ENCODE data around the gene CELF4. TPM values are rescaled to one million over a fixed set of nuclear protein-coding genes. Genes with fewer than 3 reads are reported as not detected.

CELF4 gene
- total and polyA plus RNA-seq, 2 of the 4 experiments (the other 2 are of a cell fraction): not detected

DNA sequence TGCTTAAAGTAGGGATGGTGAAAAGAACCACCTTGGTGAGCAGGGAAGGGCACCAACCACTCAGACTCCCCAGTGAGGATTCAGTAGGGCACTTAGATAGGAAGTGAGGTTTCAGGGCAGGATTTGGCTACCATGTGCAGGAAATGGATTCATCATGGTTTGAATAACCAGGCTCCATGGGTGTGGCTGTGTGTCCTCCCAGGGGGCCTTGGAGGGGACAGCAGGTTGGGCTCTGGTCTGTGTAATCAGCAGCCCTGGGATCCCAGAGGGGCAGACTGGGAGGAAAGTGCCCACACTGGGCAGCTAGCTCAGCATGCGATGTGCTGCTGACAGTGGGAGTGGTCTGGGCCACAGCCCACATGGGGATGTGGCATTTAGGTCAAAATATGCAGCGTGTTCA lies 224.6 kb downstream of the CELF4 start:
- ATAC-seq (ENCODE audit: low read depth) (no peak), DNase-seq (no peak)
- no peak overlapping the region for H4K91ac ChIP-seq (ENCODE audit: insufficient read depth, low read depth, low read length)
- no peak overlapping the region for H3K4me3 ChIP-seq (ENCODE audit: insufficient read depth, low read depth, low read length)
- H2BK15ac ChIP-seq (ENCODE audit: low read depth, low read length): no peak overlapping the region
- no peak overlapping the region for H2BK20ac ChIP-seq (ENCODE audit: low read depth, low read length)
- no peak overlapping the region for H4K5ac ChIP-seq (ENCODE audit: low read depth, low read length)
- no peaks in the 10 kb centered on the region for H3K9me1 ChIP-seq (ENCODE audit: insufficient read depth, low read length)
- peaks cover 12% of the 10 kb centered on the region; the same call in 1 of the 2 replicates for H3K27me3 ChIP-seq (ENCODE audit: control insufficient read depth, insufficient read depth, low read length)
- intact Hi-C loops (cut with micrococcal nuclease) (no loop called here), in situ Hi-C loops (cut with MboI; ENCODE audit: low sequenced_read_pairs) (no loop called here), dilution Hi-C loops (cut with HindIII; ENCODE audit: low sequenced_read_pairs, unreplicated experiment) (no loop called here)
- ChIA-PET POLR2A (ENCODE audit: unreplicated experiment) (no interaction called here), CTCF (no interaction called here)
- 20% methylated on average over 1 of the region's 2 CpGs; no CpG with 5 or more reads in 1 of the 2 experiments for WGBS, 2 experiments (ENCODE audit: extremely low coverage in 2 of 2, insufficient read length in 1 of 2)
- no peak overlapping the region for H3K4ac ChIP-seq (ENCODE audit: low read depth, low read length)
- H3K27ac ChIP-seq (ENCODE audit: insufficient read depth, low read length): no peak overlapping the region
- no peak overlapping the region for H2AFZ ChIP-seq (replicated peaks; ENCODE audit: low read length, poor library complexity)
- no peak overlapping the region for H3K14ac ChIP-seq (replicated peaks; ENCODE audit: low read depth, low read length)
- H4K8ac ChIP-seq (ENCODE audit: low read depth in 2 of 2, low read length in 2 of 2): no peak overlapping the region
- H2BK120ac ChIP-seq (ENCODE audit: low read depth, low read length): no peak overlapping the region
- no TSS peak for BruUV-seq (replicated peaks)
- H3K9me3 ChIP-seq (ENCODE audit: control insufficient read depth, insufficient read depth, low read length): no peaks in the 10 kb centered on the region
- H3K56ac ChIP-seq (ENCODE audit: extremely low read depth, insufficient read depth, low read length): no peak overlapping the region
- no peaks in the 10 kb centered on the region for H4K20me1 ChIP-seq (ENCODE audit: insufficient read depth, low read length)
- H3K4me1 ChIP-seq (ENCODE audit: control insufficient read depth, insufficient read depth, low read length): no peaks in the 10 kb centered on the region
- H2BK5ac ChIP-seq (ENCODE audit: low read depth, low read length, poor library complexity, severe bottlenecking): no peak overlapping the region
- H3K36me3 ChIP-seq (ENCODE audit: control insufficient read depth, insufficient read depth, low read length): no peaks in the 10 kb centered on the region
- no peak overlapping the region for H2AK5ac ChIP-seq (ENCODE audit: low read depth, low read length)
- no peaks in the 10 kb centered on the region for H3K79me1 ChIP-seq (ENCODE audit: low read depth in 1 of 2, low read length in 2 of 2)
- TF ChIP-seq CEBPB (IDR thresholded peaks at IDR 0.05; ENCODE audit: low read depth, low read length): no peak
- TF ChIP-seq RAD21 (IDR thresholded peaks at IDR 0.05; ENCODE audit: low read length): no peak
- no peak for TF ChIP-seq MAZ (IDR thresholded peaks at IDR 0.05; ENCODE audit: borderline replicate concordance, low read depth, low read length)
- TF ChIP-seq RCOR1 (IDR thresholded peaks at IDR 0.05; ENCODE audit: insufficient replicate concordance, low read length): no peak
- no peak for TF ChIP-seq POLR2A (IDR thresholded peaks at IDR 0.05; ENCODE audit: low read depth, low read length)
- TF ChIP-seq, protein P1, sequence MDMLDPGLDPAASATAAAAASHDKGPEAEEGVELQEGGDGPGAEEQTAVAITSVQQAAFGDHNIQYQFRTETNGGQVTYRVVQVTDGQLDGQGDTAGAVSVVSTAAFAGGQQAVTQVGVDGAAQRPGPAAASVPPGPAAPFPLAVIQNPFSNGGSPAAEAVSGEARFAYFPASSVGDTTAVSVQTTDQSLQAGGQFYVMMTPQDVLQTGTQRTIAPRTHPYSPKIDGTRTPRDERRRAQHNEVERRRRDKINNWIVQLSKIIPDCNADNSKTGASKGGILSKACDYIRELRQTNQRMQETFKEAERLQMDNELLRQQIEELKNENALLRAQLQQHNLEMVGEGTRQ (IDR thresholded peaks at IDR 0.05; ENCODE audit: low read depth, low read length): no peak
- no peak for TF ChIP-seq RFX5 (IDR thresholded peaks at IDR 0.05; ENCODE audit: low read depth, low read length)
- no peak overlapping the region for H2AK9ac ChIP-seq (replicated peaks; ENCODE audit: low read depth, low read length, poor library complexity)
- H3K9ac ChIP-seq (ENCODE audit: low read depth, low read length): no peak overlapping the region
- H3K4me2 ChIP-seq (ENCODE audit: low read depth, low read length): no peak overlapping the region
- no peak overlapping the region for H3K23ac ChIP-seq (ENCODE audit: low read depth, low read length)
- H3K18ac ChIP-seq (ENCODE audit: low read depth, low read length): no peak overlapping the region
